A673 (cell line): ENCODE data around the gene ZNF555.

Experiments
- EZH2 ChIP-seq: fragments of 200-600 bp; sonication (generic); IDR thresholded peaks from 2 replicates; pipeline ENCODE4 v1.6.1; 2017; ENCODE audit warnings: borderline replicate concordance, low read depth, mild to moderate bottlenecking, mixed read lengths, antibody characterized with exemption, low read length; ENCODE audit not compliant: poor library complexity, severe bottlenecking
- TF ChIP-seq, protein P1 (sequence below): fragments of 300-800, 200-600 bp; sonication (generic); conservative IDR thresholded peaks from 2 replicates; pipeline ENCODE4 v1.5.1; 2017; ENCODE audit warnings: low read depth, mild to moderate bottlenecking, antibody characterized with exemption, low read length, moderate library complexity, mixed read lengths

DNA sequence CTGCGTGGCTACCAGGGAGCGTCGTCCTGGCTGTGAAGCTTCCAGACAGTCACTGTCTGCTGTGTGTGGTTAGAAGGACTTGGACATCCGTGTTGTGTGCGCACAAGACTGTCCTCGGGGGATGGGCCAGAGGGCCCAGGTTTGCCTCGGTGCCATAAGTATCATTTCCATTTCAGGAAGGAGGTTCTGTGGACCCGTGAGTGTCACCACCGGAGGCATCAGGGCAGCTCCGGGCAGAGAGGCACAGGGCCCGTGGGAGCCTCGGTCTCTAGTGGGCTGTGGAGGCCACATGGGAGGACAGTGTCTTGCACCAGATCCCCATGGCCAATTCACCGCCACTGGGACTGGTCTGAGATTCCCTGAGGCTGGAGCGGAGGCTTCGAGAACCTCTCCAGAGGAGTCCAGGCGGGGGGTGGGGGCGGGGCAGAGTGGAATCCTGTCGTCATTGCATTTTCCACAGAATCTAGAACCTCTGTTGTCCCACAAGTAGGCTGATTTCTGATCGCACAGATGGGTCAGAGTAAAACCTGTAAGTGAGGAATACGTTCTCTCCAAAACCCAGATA is 65.4 kb downstream of the ZNF555 start:
- TF ChIP-seq, protein P1, sequence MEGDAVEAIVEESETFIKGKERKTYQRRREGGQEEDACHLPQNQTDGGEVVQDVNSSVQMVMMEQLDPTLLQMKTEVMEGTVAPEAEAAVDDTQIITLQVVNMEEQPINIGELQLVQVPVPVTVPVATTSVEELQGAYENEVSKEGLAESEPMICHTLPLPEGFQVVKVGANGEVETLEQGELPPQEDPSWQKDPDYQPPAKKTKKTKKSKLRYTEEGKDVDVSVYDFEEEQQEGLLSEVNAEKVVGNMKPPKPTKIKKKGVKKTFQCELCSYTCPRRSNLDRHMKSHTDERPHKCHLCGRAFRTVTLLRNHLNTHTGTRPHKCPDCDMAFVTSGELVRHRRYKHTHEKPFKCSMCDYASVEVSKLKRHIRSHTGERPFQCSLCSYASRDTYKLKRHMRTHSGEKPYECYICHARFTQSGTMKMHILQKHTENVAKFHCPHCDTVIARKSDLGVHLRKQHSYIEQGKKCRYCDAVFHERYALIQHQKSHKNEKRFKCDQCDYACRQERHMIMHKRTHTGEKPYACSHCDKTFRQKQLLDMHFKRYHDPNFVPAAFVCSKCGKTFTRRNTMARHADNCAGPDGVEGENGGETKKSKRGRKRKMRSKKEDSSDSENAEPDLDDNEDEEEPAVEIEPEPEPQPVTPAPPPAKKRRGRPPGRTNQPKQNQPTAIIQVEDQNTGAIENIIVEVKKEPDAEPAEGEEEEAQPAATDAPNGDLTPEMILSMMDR, result no peak
- TF ChIP-seq EZH2, result no peak
